Fibroblast of lung (primary cell): ENCODE data around the gene FLVCR1.

Experiments used
- CTCF ChIP-seq, 2 donors: IDR thresholded peaks in 1 of 2; conservative IDR thresholded peaks in 1 of 2; 1 replicate in 1 of 2; 2 replicates in 1 of 2; pipeline ENCODE4 v1.5.1; 2011 to 2012; ENCODE audit warnings: low read length in 2 of 2, control low read depth in 1 of 2, inconsistent platforms in 1 of 2, low read depth in 1 of 2, mild to moderate bottlenecking in 1 of 2
- EZH2 ChIP-seq: IDR thresholded peaks from 2 replicates; pipeline ENCODE4 v1.5.1; 2012; ENCODE audit warnings: low read length, control low read depth, mild to moderate bottlenecking; ENCODE audit errors: missing control alignments

GRCh38 chr1:212857992-212858460 lies at the start of gene FLVCR1:
- no peak for TF ChIP-seq CTCF (conservative IDR thresholded peaks at IDR 0.05 in 1 of 2, IDR thresholded peaks at IDR 0.05 in 1 of 2; ENCODE audit: low read depth in 1 of 2, low read length in 2 of 2)
- TF ChIP-seq EZH2 = no peak
